VCaP (cell line): ENCODE data around the gene THBS3.
"Not testable (repeated sequence)": the region's sequence is repeated elsewhere in the genome, so short reads cannot be mapped to it uniquely, and the experiment has no call there.

ENCODE experiments used
- H3K27ac ChIP-seq: fragments of 450-650 bp; 2 replicates; pipeline ENCODE4 v1.5.1; 2017
- TF ChIP-seq, protein P1 (sequence below): fragments of 450-650 bp; conservative IDR thresholded peaks from 2 replicates; pipeline ENCODE4 v1.5.1; 2017; ENCODE audit warnings: mild to moderate bottlenecking, moderate library complexity

THBS3 gene

DNA sequence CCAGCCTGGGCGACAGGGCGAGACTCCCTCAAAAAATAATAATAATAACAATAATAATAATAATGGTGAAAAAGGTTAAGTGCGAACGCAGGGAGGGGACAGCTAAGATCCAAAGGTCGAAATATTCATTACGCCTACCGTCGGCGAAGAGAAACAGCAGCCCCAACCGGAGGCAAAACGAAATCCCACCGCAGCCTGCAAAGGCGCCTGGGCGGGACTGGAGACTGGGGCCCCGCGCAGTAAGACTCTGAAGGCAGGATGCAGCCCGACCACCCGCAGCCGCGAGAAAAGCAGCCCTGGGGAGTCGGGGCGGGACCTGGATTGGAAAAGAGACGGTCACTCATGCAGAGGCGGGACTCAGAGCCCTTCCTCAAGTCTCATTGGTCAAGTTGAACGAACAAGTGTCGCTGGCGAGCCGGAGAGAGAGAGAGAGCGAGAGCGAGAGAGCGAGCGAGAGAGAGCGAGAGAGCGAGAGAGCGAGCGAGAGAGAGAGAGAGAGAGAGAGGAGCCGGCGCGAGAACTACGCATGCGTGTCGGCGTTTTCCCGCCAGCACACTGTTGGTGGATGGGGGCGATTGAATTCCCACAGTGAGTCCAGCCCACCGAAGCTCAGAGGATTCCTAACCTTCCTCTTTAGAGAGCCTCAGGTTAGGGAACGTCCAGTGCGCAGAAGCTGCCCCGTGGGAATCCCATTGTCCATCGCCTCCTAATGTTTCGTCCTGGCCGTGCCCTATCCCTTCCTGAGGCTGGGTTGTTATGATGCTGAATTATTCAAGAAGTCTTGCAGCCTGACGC is 36.9 kb upstream of the THBS3 start:
- TF ChIP-seq, protein P1, sequence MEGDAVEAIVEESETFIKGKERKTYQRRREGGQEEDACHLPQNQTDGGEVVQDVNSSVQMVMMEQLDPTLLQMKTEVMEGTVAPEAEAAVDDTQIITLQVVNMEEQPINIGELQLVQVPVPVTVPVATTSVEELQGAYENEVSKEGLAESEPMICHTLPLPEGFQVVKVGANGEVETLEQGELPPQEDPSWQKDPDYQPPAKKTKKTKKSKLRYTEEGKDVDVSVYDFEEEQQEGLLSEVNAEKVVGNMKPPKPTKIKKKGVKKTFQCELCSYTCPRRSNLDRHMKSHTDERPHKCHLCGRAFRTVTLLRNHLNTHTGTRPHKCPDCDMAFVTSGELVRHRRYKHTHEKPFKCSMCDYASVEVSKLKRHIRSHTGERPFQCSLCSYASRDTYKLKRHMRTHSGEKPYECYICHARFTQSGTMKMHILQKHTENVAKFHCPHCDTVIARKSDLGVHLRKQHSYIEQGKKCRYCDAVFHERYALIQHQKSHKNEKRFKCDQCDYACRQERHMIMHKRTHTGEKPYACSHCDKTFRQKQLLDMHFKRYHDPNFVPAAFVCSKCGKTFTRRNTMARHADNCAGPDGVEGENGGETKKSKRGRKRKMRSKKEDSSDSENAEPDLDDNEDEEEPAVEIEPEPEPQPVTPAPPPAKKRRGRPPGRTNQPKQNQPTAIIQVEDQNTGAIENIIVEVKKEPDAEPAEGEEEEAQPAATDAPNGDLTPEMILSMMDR: no peak; the same call in 1 of the 2 replicates

DNA sequence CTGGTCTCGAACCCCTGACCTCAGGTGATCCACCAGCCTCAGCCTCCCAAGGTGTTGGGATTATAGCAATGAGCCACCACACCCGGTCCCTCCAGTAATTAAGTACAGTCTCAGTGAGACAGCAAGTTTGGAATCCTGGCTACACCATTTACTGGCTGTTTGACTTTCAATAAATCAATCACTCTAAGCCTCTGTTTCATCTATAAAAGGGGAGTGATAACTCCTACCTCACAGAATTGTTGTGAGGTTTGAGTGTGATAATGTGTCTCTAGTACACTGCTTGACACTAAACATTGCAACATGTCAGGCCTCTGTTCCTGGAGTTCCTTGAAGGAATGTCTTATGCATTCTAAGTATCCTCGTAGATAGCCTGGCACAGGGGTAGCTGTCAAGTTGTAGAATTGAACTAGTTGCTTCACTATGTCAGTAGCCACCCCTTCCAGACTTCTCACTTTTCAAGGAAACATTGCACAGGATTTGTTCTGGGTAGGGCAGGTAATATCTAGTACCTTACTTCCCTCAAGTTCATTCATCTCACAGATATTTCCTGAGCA is 35.2 kb upstream of the THBS3 start:
- no peak overlapping the region for H3K27ac ChIP-seq
- TF ChIP-seq, protein P1: no peak

More for the DNA sequence above, 36.9 kb upstream of the THBS3 start:
- peak overlapping the region; percentile 72 for H3K27ac ChIP-seq

DNA sequence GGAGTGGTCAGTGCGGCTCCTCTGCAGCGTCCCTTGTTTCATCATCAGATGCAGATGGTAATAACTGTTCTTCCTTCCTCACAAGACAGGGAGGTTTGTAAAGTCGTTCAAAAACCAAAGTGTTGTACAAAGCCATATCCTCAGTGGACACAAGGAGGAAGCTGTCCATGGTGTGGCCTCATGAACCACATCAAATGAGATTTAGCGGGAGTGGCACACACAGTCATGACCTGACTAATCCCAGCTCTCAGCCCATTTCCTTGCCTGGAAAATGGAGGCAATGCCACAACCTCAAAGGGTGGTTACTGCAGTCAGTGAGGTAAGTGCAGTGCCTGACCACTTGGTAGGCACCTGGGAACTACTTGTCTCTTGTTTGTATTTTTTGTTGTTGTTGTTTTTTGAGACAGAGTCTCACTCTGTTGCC is 34.2 kb upstream of the THBS3 start:
- peak overlapping the region; percentile 35 for H3K27ac ChIP-seq
- TF ChIP-seq, protein P1: no peak

DNA sequence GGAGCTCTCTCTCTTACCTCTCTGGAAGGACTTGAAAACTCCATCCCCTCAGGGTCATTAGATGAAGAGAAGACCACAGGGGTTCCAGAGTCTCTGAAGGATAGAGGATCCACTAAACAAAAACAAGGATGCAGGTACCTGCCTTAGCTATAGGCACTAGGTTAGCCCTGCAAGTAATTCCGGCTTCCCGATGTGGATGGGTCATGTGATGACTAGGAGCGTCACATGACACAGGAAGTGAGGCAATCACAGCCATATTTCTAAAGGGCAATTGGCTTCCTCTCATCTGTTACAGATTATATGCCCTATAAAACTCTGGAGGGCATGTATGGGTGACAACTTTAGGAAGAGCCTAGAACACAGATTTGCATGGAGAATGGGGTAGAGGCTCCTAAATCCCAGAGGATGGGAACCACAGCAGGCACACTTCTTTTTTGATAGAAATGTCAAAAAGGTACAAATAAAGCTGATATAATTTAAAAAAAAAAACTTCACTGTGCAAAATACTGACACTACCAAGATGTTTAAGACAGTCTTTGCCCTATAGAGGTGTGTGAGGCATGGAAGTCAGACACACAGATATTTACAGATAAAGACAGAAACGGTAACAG is 33.5 kb upstream of the THBS3 start:
- TF ChIP-seq, protein P1: no peak
- peak overlapping the region; percentile 35 for H3K27ac ChIP-seq

DNA sequence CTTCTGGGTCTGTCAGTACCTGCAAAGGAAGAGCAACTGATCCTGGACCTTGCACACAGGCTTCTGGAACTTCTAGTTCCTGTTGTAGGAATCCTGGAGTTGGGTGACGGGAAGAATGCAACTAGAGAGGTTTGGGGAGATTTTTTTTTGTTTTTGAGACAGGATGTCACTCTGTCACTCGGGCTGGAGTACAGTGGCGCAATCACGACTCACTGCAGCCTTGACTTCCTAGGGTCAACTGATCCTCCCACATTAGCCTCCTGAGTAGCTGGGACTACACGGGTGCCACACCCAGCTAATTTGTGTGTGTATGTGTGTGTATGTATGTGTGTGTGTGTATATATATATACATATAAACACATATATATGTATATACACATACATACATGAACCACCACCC is 28.8 kb upstream of the THBS3 start:
- H3K27ac ChIP-seq: no peak overlapping the region
- TF ChIP-seq, protein P1: no peak

DNA sequence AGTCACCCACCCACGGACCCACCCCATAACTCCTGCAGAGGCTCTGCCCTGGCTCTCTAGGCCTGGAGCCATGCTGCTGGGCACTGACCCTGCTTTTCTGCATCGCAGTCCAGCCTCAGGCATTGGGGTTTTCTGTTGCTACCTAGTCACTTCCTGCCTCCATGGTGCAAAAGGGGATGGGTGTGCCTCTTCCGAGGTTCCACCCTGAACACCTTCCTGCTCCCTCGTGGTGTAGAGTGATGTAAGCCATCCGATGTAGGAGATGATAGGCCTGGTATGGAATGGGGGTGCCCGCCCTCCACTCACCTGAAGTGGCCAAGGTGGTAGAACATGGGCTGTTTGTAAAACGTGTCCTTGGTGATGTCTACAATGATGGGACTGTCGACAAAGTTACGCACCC is 27.7 kb upstream of the THBS3 start:
- H3K27ac ChIP-seq: not testable (repeated sequence)

DNA sequence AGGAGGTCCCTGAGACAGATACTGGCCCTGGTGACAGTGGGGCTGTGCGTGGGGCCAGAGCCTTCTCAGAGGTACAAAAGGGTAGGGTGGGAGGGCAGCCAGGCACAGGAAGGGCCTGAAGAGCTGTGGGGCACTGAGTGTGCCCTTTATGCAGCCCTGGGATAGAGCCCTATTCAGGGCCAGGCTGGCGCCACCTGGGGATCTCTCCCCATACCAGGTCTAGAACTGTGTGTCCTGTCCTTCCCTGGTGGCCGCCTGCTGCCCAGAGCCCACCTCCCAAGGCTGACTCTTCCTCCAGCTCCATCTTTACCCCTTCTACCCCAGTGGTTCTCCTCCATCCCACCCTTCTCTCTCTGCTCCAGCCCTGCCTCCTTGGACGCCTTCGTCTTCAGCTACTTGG is 25.8 kb upstream of the THBS3 start:
- not testable (repeated sequence) for H3K27ac ChIP-seq

DNA sequence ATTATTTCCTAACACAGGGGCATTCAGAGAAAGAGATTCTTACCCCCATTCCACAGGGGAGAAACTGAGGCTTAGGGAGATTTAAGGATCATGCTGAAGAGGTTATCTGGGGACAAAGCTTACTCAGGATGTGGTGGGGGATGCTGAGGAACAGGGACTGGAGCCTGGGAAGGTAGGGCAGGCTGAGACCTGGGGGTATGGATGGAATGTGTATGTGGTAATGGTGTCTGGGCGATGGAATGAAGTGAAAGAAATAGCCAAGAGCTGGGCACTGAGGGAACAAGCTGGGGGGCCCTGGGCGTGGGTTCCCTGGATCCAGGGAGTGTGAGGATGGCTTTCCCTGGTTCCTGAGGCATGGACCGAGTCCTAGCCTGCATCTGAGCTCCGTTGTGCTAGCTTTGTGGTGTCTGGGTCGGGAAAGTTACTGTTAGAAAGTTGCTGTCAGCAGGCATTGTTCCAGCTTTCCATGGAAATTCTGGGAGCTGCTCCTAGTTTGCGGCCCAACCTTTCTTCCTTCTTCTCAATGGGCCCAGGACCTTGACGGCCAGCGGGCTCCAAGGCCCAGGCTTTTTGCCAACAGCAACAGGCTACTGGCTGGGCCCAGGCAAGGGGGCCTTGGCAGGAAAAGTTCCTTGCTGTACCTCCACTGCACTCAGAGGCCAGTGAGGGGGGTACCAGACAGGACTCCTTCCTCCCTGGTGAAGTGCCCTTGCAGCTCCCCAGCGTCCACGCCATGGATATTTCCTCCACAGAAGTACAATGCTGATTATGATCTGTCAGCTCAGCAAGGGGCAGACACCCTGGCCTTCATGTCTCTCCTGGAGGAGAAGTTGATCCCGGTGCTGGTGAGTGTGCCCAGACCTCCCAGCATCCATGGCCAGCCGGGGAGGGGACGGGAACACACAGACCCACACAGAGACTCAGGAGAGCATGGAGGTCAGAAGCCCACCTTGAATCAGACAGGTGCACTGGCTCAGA is 24.6 kb upstream of the THBS3 start:
- H3K27ac ChIP-seq: not testable (repeated sequence)

DNA sequence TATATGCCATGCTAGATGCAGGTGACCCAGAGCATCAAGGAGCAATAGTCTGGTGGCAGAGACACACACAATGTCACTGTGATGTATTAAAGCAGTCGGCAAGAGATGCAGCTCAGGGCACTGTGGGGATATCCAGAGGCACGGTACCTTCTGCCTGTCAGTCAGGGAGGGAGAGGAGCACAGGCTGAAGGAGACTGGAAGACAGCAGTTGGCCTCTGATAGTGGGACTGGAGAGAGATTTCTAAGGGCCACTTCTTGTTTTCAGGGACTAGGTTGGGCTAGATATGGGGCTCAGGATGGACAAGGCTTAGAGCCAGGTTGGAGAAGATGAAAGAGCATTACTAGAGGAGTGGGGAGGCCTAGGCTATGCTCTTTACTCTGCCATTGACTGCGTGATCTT is 23.6 kb upstream of the THBS3 start:
- not testable (repeated sequence) for H3K27ac ChIP-seq
